Colonic mucosa (tissue), 4 donors: Measurements from ENCODE around the gene AEBP1. TPM values are rescaled to one million over a fixed set of nuclear protein-coding genes. Genes with fewer than 3 reads are reported as not detected.

ENCODE experiments used
- DNase-seq: peaks from one replicate; pipeline ENCODE4 v3.0.0-alpha.2; 2020
- H3K27ac ChIP-seq: fragments of 200-600 bp; one replicate; pipeline ENCODE4 v1.8.0; 2021
- H3K27me3 ChIP-seq: fragments of 200-600 bp; one replicate; pipeline ENCODE4 v1.8.0; 2021
- H3K36me3 ChIP-seq: fragments of 200-600 bp; one replicate; pipeline ENCODE4 v1.8.0; 2021
- H3K4me1 ChIP-seq: fragments of 200-600 bp; one replicate; pipeline ENCODE4 v1.8.0; 2021; ENCODE audit warnings: mild to moderate bottlenecking
- H3K4me3 ChIP-seq: fragments of 200-600 bp; one replicate; pipeline ENCODE4 v1.8.0; 2021
- H3K9ac ChIP-seq, 2 donors: one replicate each; pipeline ENCODE4 v1.7.0; 2013; ENCODE audit warnings: control low read depth in 2 of 2, low read depth in 2 of 2, low read length in 2 of 2
- H3K9me3 ChIP-seq: fragments of 200-600 bp; one replicate; pipeline ENCODE4 v1.8.0; 2021
- intact Hi-C: fragments of 100-400 bp; cut with DNase I; formaldehyde crosslinking; loops from one replicate; pipeline ENCODE4 v1.14.1; 2022
- total RNA-seq, 2 donors: library from RNA; stranded (reverse); fragmentation: NEBNext Ultra II Directional in 1 of 2; extraction: Animal tissue kit (Norgen Biotek cat#: 25700) in 1 of 2; gene quantifications; one replicate each; pipeline ENCODE4 v1.2.1, GENCODE V29; 2021
- TF ChIP-seq, protein P1 (sequence below): fragments of 200-600 bp; IDR thresholded peaks from one replicate; pipeline ENCODE4 v1.8.0; 2022; ENCODE audit warnings: antibody characterized with exemption, mild to moderate bottlenecking
- donor health status: healthy.
- donor health status: DM: no; HTN: no; CAD: no.
- donor health status: DM: no; HTN: no; CAD: no.

AEBP1 gene
- total RNA-seq, 2 donors from 2014 or later: 21.4 to 30.4 TPM

DNA sequence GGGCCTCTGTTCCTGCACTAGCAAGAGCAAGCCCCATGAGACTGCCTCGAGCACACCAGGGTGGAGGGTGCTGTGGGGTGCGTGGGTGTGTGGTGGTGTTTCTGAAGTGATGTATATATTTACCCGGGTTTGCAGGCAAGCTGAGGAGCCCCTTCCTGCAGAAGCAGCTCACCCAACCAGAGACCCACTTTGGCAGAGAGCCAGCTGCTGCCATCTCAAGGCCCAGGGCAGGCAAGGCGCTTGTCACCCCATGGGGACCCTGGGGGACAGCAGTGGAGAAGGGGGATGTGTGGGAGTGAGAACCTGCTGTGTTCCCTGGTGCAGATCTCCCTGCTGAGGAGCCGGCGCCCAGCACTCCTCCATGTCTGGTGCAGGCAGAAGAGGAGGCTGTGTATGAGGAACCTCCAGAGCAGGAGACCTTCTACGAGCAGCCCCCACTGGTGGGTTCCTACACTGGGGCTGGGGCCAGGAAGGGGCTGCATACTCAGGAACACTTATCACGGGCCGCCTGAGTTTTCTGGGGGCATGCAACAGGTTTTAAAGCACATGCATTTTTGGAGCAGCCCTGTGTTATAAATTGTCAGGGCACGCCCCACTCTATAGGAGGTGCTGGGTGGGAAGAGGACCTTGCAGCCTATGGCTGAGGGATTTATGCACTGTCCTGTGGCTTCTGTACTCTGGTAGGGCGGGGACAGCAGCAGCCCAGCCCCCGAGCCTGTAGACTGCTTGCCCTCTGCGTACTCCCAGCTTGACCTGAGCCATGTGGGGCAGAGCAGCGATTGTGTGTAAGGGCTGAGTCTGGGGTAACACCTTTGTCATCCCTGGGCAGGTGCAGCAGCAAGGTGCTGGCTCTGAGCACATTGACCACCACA lies 44.7 kb upstream of the AEBP1 start:
- Histone ChIP-seq H3K4me1 (no peaks in the 10 kb centered on the region), H3K36me3 (peaks cover 26% of the 10 kb centered on the region), H3K27ac (no peak overlapping the region), H3K9ac (no peak overlapping the region), H3K27me3 (no peaks in the 10 kb centered on the region), H3K4me3 (no peak overlapping the region), H3K9me3 (no peaks in the 10 kb centered on the region)
- TF ChIP-seq, protein P1, sequence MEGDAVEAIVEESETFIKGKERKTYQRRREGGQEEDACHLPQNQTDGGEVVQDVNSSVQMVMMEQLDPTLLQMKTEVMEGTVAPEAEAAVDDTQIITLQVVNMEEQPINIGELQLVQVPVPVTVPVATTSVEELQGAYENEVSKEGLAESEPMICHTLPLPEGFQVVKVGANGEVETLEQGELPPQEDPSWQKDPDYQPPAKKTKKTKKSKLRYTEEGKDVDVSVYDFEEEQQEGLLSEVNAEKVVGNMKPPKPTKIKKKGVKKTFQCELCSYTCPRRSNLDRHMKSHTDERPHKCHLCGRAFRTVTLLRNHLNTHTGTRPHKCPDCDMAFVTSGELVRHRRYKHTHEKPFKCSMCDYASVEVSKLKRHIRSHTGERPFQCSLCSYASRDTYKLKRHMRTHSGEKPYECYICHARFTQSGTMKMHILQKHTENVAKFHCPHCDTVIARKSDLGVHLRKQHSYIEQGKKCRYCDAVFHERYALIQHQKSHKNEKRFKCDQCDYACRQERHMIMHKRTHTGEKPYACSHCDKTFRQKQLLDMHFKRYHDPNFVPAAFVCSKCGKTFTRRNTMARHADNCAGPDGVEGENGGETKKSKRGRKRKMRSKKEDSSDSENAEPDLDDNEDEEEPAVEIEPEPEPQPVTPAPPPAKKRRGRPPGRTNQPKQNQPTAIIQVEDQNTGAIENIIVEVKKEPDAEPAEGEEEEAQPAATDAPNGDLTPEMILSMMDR: no peak
- DNase-seq: no peak
- intact Hi-C loops: no loop called here

DNA sequence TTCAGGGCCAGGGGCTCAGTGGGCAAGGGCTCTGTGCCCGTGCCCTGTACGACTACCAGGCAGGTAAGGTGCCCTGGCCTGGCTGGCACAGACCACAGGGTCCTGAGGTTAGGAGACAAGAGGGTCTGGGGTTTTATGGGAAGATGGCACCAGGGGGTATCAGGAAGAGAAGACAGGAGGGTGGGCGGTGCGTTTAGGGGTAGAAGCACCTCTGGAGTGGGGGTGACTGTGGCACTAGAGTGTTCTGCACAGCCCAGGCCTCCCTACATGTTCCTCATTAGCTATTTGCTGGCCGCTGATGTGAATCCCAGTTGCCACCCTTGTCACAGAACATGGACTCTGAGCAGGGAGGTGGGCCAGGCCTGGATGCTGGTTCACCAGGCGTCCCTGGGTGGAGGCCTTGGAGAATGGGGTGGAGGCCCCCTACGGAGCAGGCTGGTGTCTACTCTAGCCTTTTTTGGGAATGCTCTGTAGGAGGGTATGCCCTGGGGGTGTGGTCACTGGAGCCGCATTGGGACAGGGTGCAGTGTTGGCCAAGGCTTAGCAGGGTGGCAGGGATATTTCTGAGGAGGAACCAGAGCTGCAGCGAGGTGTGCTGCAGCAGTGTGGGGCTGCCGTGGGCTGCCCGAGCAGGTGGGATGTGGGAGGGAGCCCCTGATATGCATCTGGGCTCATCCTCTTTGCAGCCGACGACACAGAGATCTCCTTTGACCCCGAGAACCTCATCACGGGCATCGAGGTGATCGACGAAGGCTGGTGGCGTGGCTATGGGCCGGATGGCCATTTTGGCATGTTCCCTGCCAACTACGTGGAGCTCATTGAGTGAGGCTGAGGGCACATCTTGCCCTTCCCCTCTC lies 43.8 kb upstream of the AEBP1 start:
- Histone ChIP-seq H3K9ac (no peak overlapping the region), H3K36me3 (peaks cover 26% of the 10 kb centered on the region), H3K27me3 (no peaks in the 10 kb centered on the region), H3K4me1 (no peaks in the 10 kb centered on the region), H3K9me3 (no peaks in the 10 kb centered on the region), H3K4me3 (no peak overlapping the region), H3K27ac (no peak overlapping the region)
- intact Hi-C loops: no loop called here
- TF ChIP-seq, protein P1: no peak
- no peak for DNase-seq

DNA sequence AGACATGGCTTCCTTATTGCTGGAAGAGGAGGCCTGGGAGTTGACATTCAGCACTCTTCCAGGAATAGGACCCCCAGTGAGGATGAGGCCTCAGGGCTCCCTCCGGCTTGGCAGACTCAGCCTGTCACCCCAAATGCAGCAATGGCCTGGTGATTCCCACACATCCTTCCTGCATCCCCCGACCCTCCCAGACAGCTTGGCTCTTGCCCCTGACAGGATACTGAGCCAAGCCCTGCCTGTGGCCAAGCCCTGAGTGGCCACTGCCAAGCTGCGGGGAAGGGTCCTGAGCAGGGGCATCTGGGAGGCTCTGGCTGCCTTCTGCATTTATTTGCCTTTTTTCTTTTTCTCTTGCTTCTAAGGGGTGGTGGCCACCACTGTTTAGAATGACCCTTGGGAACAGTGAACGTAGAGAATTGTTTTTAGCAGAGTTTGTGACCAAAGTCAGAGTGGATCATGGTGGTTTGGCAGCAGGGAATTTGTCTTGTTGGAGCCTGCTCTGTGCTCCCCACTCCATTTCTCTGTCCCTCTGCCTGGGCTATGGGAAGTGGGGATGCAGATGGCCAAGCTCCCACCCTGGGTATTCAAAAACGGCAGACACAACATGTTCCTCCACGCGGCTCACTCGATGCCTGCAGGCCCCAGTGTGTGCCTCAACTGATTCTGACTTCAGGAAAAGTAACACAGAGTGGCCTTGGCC lies 43.0 kb upstream of the AEBP1 start:
- no peak overlapping the region for H3K4me3 ChIP-seq
- TF ChIP-seq, protein P1: no peak
- H3K9ac ChIP-seq: no peak overlapping the region
- H3K4me1 ChIP-seq: no peaks in the 10 kb centered on the region
- H3K27me3 ChIP-seq: no peaks in the 10 kb centered on the region
- H3K36me3 ChIP-seq: peaks cover 26% of the 10 kb centered on the region
- H3K9me3 ChIP-seq: no peaks in the 10 kb centered on the region
- DNase-seq: no peak
- intact Hi-C loops: no loop called here
- H3K27ac ChIP-seq: no peak overlapping the region

- DNase-seq: no peak
- Histone ChIP-seq H3K36me3 (peaks cover 25% of the 10 kb centered on the region), H3K4me3 (no peak overlapping the region), H3K27ac (no peak overlapping the region), H3K4me1 (no peaks in the 10 kb centered on the region), H3K9me3 (no peaks in the 10 kb centered on the region), H3K9ac (no peak overlapping the region), H3K27me3 (no peaks in the 10 kb centered on the region)
- intact Hi-C loops: no loop called here
- TF ChIP-seq, protein P1: no peak
These were observed 42.4 kb upstream of the AEBP1 start for GRCh38 chr7:44061645-44062179.
